Measurements from ENCODE around the gene ZFHX3.

DNA sequence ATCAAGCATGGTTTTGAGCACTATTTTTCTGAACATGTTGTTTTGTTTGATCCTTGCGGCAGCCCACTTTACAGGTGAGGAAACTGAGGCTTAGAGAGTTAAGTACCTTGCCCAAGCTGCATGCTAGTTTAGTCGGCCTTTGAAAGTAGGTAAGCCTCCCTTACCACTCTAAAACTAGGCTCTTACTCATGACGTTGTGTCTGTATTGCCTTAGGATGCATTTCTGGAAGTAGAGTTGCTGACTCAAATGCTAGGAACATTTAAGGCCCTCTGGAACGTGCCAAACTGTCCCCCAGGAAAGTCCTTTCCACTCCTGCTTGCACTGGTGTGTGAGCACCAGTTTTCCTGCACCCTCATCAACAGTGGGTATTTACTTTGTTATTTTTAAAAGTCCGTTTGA, 76.6 kb downstream of the ZFHX3 start:
- TF ChIP-seq, protein P1, sequence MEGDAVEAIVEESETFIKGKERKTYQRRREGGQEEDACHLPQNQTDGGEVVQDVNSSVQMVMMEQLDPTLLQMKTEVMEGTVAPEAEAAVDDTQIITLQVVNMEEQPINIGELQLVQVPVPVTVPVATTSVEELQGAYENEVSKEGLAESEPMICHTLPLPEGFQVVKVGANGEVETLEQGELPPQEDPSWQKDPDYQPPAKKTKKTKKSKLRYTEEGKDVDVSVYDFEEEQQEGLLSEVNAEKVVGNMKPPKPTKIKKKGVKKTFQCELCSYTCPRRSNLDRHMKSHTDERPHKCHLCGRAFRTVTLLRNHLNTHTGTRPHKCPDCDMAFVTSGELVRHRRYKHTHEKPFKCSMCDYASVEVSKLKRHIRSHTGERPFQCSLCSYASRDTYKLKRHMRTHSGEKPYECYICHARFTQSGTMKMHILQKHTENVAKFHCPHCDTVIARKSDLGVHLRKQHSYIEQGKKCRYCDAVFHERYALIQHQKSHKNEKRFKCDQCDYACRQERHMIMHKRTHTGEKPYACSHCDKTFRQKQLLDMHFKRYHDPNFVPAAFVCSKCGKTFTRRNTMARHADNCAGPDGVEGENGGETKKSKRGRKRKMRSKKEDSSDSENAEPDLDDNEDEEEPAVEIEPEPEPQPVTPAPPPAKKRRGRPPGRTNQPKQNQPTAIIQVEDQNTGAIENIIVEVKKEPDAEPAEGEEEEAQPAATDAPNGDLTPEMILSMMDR (conservative IDR thresholded peaks at IDR 0.05 in 1 of 2, IDR thresholded peaks at IDR 0.05 in 1 of 2; ENCODE audit: low read depth in 1 of 2, low read length in 2 of 2): no peak
- no peak for TF ChIP-seq EZH2 (IDR thresholded peaks at IDR 0.05; ENCODE audit: low read length, missing control alignments)

Data from fibroblast of lung (primary cell).